ENCODE measurements around the gene NFIX. TPM values are rescaled to one million over a fixed set of nuclear protein-coding genes. Genes with fewer than 3 reads are reported as not detected.

The NFIX gene
- total and polyA plus RNA-seq, 2 donors, result 2.0 to 10.5 TPM

DNA sequence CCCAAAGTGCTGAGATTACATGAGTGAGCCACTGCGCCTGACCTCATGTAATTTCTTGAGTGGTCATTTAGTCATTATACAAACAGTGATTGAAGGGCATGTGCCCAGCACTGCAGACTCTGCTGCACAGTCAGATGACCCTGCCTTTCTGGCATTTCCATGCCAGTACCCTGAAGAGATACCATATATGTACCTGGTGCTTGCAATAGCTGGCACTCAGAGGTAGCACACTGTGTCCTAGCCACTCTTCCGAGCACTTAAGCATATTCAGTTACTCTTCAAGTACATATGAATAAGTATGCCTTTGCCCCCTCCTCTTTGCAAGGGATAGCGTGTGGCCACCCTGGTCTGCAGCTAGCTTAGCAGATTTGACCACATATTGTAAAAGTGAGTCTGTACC is 139.4 kb downstream of the NFIX start:
- no peak for DNase-seq (ENCODE audit: low read depth in 6 of 9, low spot score in 9 of 9)
- Histone ChIP-seq H3K4me1 (ENCODE audit: control insufficient read depth in 2 of 2, insufficient read depth in 2 of 2, low read length in 2 of 2) (peaks cover 0 to 2% of the 10 kb centered on the region in 2 donors), H3K4me3 (ENCODE audit: low read length in 2 of 2) (no peak overlapping the region), H3K27me3 (ENCODE audit: control insufficient read depth in 2 of 2, insufficient read depth in 1 of 2, low read length in 1 of 2) (no peaks in the 10 kb centered on the region), H3K27ac (ENCODE audit: low read depth in 1 of 2, low read length in 1 of 2) (no peak overlapping the region), H3K36me3 (ENCODE audit: control insufficient read depth in 2 of 2, insufficient read depth in 2 of 2, low read length in 1 of 2) (peaks cover 40 to 46% of the 10 kb centered on the region in 2 donors), H3K9me3 (ENCODE audit: control insufficient read depth in 2 of 2, insufficient read depth in 1 of 2, low read length in 1 of 2) (no peaks in the 10 kb centered on the region)
- 97% methylated on average over 3 of the region's 3 CpGs for WGBS

DNA sequence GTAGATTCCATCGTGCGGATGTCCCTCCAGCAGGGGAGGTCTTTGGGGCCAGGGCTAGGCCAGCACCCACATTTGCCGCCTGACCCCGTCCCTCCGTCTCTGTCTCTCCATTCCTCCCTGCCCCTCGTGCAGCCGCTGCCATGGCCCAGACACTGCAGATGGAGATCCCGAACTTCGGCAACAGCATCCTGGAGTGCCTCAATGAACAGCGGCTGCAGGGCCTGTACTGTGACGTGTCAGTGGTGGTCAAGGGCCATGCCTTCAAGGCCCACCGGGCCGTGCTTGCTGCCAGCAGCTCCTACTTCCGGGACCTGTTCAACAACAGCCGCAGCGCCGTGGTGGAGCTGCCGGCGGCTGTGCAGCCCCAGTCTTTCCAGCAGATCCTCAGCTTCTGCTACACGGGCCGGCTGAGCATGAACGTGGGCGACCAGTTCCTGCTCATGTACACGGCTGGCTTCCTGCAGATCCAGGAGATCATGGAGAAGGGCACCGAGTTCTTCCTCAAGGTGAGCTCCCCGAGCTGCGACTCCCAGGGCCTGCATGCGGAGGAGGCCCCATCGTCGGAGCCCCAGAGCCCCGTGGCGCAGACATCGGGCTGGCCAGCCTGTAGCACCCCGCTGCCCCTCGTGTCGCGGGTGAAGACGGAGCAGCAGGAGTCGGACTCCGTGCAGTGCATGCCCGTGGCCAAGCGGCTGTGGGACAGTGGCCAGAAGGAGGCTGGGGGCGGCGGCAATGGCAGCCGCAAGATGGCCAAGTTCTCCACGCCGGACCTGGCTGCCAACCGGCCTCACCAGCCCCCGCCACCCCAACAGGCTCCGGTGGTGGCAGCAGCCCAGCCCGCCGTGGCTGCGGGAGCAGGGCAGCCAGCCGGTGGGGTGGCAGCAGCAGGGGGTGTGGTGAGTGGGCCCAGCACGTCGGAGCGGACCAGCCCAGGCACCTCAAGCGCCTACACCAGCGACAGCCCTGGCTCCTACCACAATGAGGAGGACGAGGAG is 140.1 kb downstream of the NFIX start:
- Histone ChIP-seq H3K36me3 (ENCODE audit: control insufficient read depth in 2 of 2, insufficient read depth in 2 of 2, low read length in 1 of 2) (peaks cover 40 to 46% of the 10 kb centered on the region in 2 donors), H3K9me3 (ENCODE audit: control insufficient read depth in 2 of 2, insufficient read depth in 1 of 2, low read length in 1 of 2) (no peaks in the 10 kb centered on the region)

DNA sequence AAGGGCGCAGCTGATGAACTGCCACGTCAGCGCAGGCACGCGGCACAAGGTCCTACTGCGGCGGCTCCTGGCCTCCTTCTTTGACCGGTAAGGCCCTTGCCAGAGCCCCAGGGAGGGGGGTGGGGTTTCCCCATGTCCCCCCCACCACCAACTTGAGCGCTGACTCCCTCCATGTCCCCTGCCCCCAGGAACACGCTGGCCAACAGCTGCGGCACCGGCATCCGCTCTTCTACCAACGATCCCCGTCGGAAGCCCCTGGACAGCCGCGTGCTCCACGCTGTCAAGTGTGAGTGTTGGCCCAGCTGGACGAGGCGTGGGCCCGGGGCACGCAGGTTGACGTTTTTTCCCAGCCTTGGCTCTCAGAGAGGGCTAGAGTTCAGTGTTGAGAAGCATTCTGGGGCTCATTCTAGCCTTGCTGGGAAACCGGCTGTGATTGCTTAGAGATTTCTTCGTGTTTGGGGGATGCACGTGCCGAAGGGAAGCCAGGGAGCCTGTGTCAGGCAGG is 142.1 kb downstream of the NFIX start:
- no peaks in the 10 kb centered on the region for H3K27me3 ChIP-seq (ENCODE audit: control insufficient read depth in 2 of 2, insufficient read depth in 1 of 2, low read length in 1 of 2)
- no peak overlapping the region for H3K4me3 ChIP-seq (ENCODE audit: low read length in 2 of 2)
- 99% methylated on average over 28 of the region's 28 CpGs for WGBS
- peaks cover 40 to 54% of the 10 kb centered on the region in 2 donors for H3K36me3 ChIP-seq (ENCODE audit: control insufficient read depth in 2 of 2, insufficient read depth in 2 of 2, low read length in 1 of 2)
- DNase-seq (ENCODE audit: low read depth in 6 of 9, low spot score in 9 of 9), result no peak
- H3K4me1 ChIP-seq (ENCODE audit: control insufficient read depth in 2 of 2, insufficient read depth in 2 of 2, low read length in 2 of 2), result peaks cover 0 to 2% of the 10 kb centered on the region in 2 donors
- no peaks in the 10 kb centered on the region for H3K9me3 ChIP-seq (ENCODE audit: control insufficient read depth in 2 of 2, insufficient read depth in 1 of 2, low read length in 1 of 2)
- H3K27ac ChIP-seq (ENCODE audit: low read depth in 1 of 2, low read length in 1 of 2), result no peak overlapping the region

More for the DNA sequence above, 140.1 kb downstream of the NFIX start:
- peaks cover 0 to 2% of the 10 kb centered on the region in 2 donors for H3K4me1 ChIP-seq (ENCODE audit: control insufficient read depth in 2 of 2, insufficient read depth in 2 of 2, low read length in 2 of 2)
- H3K27ac ChIP-seq (ENCODE audit: low read depth in 1 of 2, low read length in 1 of 2), result no peak overlapping the region
- no peak for DNase-seq (ENCODE audit: low read depth in 6 of 9, low spot score in 9 of 9)
- H3K4me3 ChIP-seq (ENCODE audit: low read length in 2 of 2), result no peak overlapping the region
- WGBS, result 97% methylated on average over 60 of the region's 60 CpGs
- no peaks in the 10 kb centered on the region for H3K27me3 ChIP-seq (ENCODE audit: control insufficient read depth in 2 of 2, insufficient read depth in 1 of 2, low read length in 1 of 2)

DNA sequence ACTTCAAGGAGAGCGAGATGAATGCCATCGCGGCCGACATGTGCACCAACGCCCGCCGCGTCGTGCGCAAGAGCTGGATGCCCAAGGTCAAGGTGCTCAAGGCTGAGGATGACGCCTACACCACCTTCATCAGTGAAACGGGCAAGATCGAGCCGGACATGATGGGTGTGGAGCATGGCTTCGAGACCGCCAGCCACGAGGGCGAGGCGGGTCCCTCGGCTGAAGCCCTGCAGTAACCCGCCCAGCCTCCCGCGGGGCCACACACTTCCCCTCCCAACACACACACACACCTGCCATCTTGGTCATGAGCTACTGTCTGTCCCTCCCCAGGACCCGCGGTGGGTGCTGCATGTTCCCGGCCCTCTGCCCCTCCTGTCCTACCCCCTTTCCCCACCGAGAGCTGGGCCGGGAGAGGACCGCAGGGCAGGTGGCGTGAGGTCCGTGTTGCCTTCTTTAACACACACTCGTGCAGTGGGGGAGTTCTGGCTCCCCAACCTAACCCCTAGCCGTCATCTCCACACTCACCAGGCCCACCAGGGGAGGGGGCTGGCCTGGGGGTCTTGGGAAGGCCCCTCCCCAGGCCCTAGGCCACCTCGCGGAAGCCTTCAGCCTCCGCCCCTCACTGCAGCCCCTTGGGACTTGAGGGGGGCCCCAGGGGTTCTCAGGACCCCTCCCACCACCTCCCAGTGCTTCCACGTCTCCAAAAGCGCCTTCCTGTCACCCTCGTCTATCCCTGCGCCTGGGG is 143.1 kb downstream of the NFIX start:
- Histone ChIP-seq H3K27me3 (ENCODE audit: control insufficient read depth in 2 of 2, insufficient read depth in 1 of 2, low read length in 1 of 2) (no peaks in the 10 kb centered on the region), H3K9me3 (ENCODE audit: control insufficient read depth in 2 of 2, insufficient read depth in 1 of 2, low read length in 1 of 2) (no peaks in the 10 kb centered on the region), H3K36me3 (ENCODE audit: control insufficient read depth in 2 of 2, insufficient read depth in 2 of 2, low read length in 1 of 2) (peaks cover 40 to 62% of the 10 kb centered on the region in 2 donors), H3K4me3 (ENCODE audit: low read length in 2 of 2) (no peak overlapping the region), H3K4me1 (ENCODE audit: control insufficient read depth in 2 of 2, insufficient read depth in 2 of 2, low read length in 2 of 2) (no peaks in the 10 kb centered on the region), H3K27ac (ENCODE audit: low read depth in 1 of 2, low read length in 1 of 2) (no peak overlapping the region)
- no peak for DNase-seq (ENCODE audit: low read depth in 6 of 9, low spot score in 9 of 9)
- WGBS, result 96% methylated on average over 40 of the region's 40 CpGs

DNA sequence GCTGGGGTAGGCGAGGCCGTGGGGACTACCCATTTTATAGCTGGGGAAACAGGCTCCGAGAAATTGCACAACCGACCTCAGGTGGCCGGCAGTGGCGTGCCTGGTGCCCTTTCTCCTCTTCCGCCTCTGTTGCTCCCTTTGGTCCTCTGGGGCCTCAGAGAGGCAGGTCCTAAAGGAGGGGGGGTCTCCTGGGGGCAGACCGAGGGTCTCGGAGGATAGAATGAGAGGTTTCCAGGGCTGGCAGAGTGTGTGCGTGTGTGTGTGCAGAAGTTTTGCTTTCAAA is 143.6 kb downstream of the NFIX start:
- WGBS, result 96% methylated on average over 10 of the region's 10 CpGs
- Histone ChIP-seq H3K4me1 (ENCODE audit: control insufficient read depth in 2 of 2, insufficient read depth in 2 of 2, low read length in 2 of 2) (no peaks in the 10 kb centered on the region), H3K27me3 (ENCODE audit: control insufficient read depth in 2 of 2, insufficient read depth in 1 of 2, low read length in 1 of 2) (no peaks in the 10 kb centered on the region), H3K4me3 (ENCODE audit: low read length in 2 of 2) (no peak overlapping the region), H3K36me3 (ENCODE audit: control insufficient read depth in 2 of 2, insufficient read depth in 2 of 2, low read length in 1 of 2) (peaks cover 41 to 65% of the 10 kb centered on the region in 2 donors), H3K9me3 (ENCODE audit: control insufficient read depth in 2 of 2, insufficient read depth in 1 of 2, low read length in 1 of 2) (no peaks in the 10 kb centered on the region), H3K27ac (ENCODE audit: low read depth in 1 of 2, low read length in 1 of 2) (no peak overlapping the region)
- no peak for DNase-seq (ENCODE audit: low read depth in 6 of 9, low spot score in 9 of 9)

DNA sequence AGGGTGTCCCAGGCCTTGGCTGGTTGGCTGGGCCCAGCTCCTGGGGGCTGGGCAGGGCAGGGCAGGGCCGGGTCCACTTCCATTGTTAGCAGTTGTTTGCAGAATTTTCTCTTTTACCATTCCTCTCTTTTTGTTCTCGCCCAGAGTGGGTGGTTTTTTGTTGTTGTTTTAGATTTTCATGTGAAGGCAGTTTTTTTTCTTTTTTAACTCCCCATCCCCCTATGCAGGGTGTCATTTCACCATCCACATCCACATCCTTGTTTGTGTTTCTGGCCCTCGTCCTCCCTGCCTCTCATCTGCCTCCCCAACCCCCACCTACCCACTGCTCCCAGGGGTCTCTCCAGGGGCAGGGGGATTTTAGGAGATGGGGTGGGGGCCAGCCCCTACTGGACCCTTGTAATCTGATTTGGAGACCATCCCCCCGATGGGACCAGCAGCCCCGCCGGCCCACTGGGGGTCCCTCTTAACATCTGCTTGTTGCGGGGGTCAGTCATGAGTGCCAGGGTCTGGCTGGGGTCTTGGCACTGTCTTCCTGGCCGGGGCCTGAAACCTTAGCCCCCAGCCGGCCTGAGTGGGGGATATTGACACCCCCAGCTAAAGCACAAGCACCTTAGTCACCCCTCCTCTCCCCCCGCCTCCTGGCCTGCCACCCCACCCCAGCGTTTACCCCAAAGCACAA is 144.5 kb downstream of the NFIX start:
- H3K27ac ChIP-seq (ENCODE audit: low read depth in 1 of 2, low read length in 1 of 2), result no peak overlapping the region
- 96% methylated on average over 11 of the region's 11 CpGs for WGBS

DNA sequence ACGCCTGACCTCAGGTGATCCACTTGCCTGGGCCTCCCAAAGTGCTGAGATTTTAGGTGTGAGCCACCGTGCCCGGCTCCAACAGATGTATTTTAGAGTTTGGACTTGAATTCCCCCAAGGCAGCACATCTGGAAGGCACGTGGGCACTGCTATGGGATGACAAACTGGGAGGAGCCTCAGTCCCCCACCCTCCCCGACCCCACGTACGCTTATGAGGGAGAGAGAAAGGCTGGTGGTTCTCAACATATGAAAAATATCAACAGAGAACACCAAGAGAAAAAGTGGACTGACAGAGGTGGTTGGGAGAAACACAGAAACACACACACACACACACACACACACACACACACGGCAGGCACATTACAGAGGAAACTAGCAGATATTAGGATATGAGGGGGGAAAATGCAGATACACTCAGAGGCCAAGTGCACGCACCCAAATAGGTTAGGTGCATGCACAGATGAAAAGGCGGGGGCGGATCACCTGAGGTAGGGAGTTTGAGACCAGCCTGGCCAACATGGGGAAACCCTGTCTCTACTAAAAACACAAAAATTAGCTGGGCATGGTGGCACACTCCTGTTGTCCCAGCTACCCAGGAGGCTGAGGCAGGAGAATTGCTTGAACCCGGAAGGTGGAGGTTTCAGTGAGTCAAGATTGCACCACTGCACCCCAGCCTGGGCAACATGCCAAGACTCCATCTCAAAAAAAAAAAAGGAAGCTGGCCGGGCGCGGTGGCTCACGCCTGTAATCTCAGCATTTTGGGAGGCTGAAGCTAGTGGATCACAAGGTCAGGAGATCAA is 151.7 kb downstream of the NFIX start:
- Histone ChIP-seq H3K27me3 (ENCODE audit: control insufficient read depth in 2 of 2, insufficient read depth in 1 of 2, low read length in 1 of 2) (no peaks in the 10 kb centered on the region), H3K4me3 (ENCODE audit: low read length in 2 of 2) (no peak overlapping the region), H3K36me3 (ENCODE audit: control insufficient read depth in 2 of 2, insufficient read depth in 2 of 2, low read length in 1 of 2) (peaks cover 18 to 23% of the 10 kb centered on the region in 2 donors), H3K27ac (ENCODE audit: low read depth in 1 of 2, low read length in 1 of 2) (no peak overlapping the region), H3K9me3 (ENCODE audit: control insufficient read depth in 2 of 2, insufficient read depth in 1 of 2, low read length in 1 of 2) (peaks cover 0 to 5% of the 10 kb centered on the region in 2 donors), H3K4me1 (ENCODE audit: control insufficient read depth in 2 of 2, insufficient read depth in 2 of 2, low read length in 2 of 2) (peaks cover 3 to 22% of the 10 kb centered on the region in 2 donors)
- DNase-seq (ENCODE audit: low read depth in 6 of 9, low spot score in 9 of 9), result no peak
- 91% methylated on average over 16 of the region's 16 CpGs for WGBS

More for the DNA sequence above, 144.5 kb downstream of the NFIX start:
- Histone ChIP-seq H3K36me3 (ENCODE audit: control insufficient read depth in 2 of 2, insufficient read depth in 2 of 2, low read length in 1 of 2) (peaks cover 49 to 74% of the 10 kb centered on the region in 2 donors), H3K9me3 (ENCODE audit: control insufficient read depth in 2 of 2, insufficient read depth in 1 of 2, low read length in 1 of 2) (no peaks in the 10 kb centered on the region), H3K4me3 (ENCODE audit: low read length in 2 of 2) (no peak overlapping the region), H3K4me1 (ENCODE audit: control insufficient read depth in 2 of 2, insufficient read depth in 2 of 2, low read length in 2 of 2) (no peaks in the 10 kb centered on the region), H3K27me3 (ENCODE audit: control insufficient read depth in 2 of 2, insufficient read depth in 1 of 2, low read length in 1 of 2) (no peaks in the 10 kb centered on the region)
- no peak for DNase-seq (ENCODE audit: low read depth in 6 of 9, low spot score in 9 of 9)
